ENCODE measurements around the gene BRD2. TPM values are rescaled to one million over a fixed set of nuclear protein-coding genes. Genes with fewer than 3 reads are reported as not detected.

BRD2 gene
- total RNA-seq, 1 donor from 2014 or later: 166 TPM

- DNase-seq (ENCODE audit: extremely low spot score, unreplicated experiment): no peak
- Mint-ChIP-seq H3K9me3 (ENCODE audit: unreplicated experiment) (no peaks in the 10 kb centered on the region), H3K27ac (ENCODE audit: unreplicated experiment) (no peak overlapping the region), H3K27me3 (ENCODE audit: unreplicated experiment) (peaks cover 80% of the 10 kb centered on the region), H3K4me1 (ENCODE audit: unreplicated experiment) (no peaks in the 10 kb centered on the region), H3K36me3 (ENCODE audit: unreplicated experiment) (no peaks in the 10 kb centered on the region), H3K4me3 (ENCODE audit: unreplicated experiment) (no peak overlapping the region)
- TF ChIP-seq, protein P1, sequence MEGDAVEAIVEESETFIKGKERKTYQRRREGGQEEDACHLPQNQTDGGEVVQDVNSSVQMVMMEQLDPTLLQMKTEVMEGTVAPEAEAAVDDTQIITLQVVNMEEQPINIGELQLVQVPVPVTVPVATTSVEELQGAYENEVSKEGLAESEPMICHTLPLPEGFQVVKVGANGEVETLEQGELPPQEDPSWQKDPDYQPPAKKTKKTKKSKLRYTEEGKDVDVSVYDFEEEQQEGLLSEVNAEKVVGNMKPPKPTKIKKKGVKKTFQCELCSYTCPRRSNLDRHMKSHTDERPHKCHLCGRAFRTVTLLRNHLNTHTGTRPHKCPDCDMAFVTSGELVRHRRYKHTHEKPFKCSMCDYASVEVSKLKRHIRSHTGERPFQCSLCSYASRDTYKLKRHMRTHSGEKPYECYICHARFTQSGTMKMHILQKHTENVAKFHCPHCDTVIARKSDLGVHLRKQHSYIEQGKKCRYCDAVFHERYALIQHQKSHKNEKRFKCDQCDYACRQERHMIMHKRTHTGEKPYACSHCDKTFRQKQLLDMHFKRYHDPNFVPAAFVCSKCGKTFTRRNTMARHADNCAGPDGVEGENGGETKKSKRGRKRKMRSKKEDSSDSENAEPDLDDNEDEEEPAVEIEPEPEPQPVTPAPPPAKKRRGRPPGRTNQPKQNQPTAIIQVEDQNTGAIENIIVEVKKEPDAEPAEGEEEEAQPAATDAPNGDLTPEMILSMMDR (IDR thresholded peaks at IDR 0.05): peak; percentile 83
Measured at GRCh38 chr6:32933661-32934085, 34.7 kb upstream of the BRD2 start.

DNA sequence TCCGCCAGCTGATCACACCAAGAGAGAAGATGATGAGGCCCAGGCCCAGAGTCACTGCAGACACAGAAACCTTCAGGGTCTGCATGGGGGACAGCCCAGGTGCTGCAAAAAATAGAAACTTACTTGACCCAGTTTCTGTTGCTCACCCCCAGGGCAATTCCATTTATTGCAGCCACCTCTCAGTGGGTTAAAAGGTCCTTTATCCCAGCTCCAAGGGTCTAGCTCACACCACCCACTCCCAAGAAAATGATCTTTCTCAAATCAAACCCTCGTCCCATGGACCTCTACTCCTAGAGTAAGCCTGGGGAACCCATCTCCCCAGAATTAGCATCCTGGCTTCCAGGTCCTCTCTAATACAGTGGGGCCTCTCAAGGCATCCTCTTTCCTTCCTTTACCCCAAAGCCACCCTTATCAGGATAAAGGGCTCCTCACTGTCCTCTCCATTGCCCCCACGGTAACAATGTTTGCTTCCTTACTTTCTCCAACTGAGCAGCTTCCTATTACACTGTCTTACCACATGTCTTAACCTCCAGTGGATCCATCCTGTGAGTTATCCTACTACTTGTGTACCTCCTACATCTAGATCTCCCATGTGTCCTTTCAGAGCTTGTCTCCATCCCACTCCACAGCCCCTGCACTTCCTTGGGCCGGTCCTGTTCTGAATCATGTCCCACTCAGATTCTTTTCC is 32.7 kb upstream of the BRD2 start:
- no peaks in the 10 kb centered on the region for H3K9me3 Mint-ChIP-seq (ENCODE audit: unreplicated experiment)
- peaks cover 79% of the 10 kb centered on the region for H3K27me3 Mint-ChIP-seq (ENCODE audit: unreplicated experiment)
- H3K27ac Mint-ChIP-seq (ENCODE audit: unreplicated experiment): no peak overlapping the region
- no peak overlapping the region for H3K4me3 Mint-ChIP-seq (ENCODE audit: unreplicated experiment)
- TF ChIP-seq, protein P1 (IDR thresholded peaks at IDR 0.05): no peak
- no peaks in the 10 kb centered on the region for H3K4me1 Mint-ChIP-seq (ENCODE audit: unreplicated experiment)
- H3K36me3 Mint-ChIP-seq (ENCODE audit: unreplicated experiment): no peaks in the 10 kb centered on the region
- DNase-seq (ENCODE audit: extremely low spot score, unreplicated experiment): no peak

DNA sequence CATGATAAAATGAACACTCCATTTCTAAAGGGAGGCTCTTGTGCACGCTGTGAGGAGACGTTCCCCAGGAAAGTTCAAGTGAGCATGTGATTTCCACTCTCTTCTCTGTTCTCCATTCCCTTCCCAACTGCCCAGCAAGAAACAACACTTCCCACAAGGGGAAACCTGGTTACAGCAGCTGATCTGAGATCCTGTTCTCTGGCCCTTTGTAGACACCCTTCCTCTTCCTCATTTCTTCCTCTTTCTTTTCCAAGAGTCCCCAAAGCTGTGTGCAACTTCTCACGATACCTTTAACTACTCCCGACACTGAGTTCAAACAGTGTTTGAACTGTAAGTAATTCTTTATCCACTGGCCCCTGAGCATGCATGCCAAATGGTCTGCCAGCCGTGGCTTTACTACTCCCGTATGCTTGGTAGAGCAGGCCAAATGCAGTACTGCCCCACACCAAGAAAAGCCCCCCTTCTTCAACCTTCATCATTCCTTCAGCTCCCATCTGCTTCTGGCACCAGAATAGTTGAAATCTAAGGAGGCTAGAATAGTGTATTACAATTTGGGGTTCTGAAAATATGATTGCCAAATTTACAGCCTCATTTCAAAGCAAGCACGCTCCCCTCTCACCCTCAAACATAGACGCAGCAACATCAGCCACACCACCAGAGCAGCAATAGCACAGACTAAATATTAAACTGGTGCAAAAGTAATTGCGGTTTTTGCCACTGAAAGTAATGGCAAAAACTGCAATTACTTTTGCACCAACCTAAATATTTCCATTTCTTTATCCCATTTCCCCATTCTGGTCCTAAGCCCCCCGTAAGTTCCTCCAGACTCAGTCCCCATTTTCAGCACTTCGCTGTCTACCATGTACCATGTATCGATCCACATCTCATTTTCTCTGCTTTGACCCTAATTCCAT is 31.9 kb upstream of the BRD2 start:
- no peaks in the 10 kb centered on the region for H3K9me3 Mint-ChIP-seq (ENCODE audit: unreplicated experiment)
- peaks cover 80% of the 10 kb centered on the region for H3K27me3 Mint-ChIP-seq (ENCODE audit: unreplicated experiment)
- TF ChIP-seq, protein P1 (IDR thresholded peaks at IDR 0.05): no peak
- no peaks in the 10 kb centered on the region for H3K4me1 Mint-ChIP-seq (ENCODE audit: unreplicated experiment)
- H3K27ac Mint-ChIP-seq (ENCODE audit: unreplicated experiment): no peak overlapping the region
- no peak overlapping the region for H3K4me3 Mint-ChIP-seq (ENCODE audit: unreplicated experiment)
- no peaks in the 10 kb centered on the region for H3K36me3 Mint-ChIP-seq (ENCODE audit: unreplicated experiment)
- no peak for DNase-seq (ENCODE audit: extremely low spot score, unreplicated experiment)

DNA sequence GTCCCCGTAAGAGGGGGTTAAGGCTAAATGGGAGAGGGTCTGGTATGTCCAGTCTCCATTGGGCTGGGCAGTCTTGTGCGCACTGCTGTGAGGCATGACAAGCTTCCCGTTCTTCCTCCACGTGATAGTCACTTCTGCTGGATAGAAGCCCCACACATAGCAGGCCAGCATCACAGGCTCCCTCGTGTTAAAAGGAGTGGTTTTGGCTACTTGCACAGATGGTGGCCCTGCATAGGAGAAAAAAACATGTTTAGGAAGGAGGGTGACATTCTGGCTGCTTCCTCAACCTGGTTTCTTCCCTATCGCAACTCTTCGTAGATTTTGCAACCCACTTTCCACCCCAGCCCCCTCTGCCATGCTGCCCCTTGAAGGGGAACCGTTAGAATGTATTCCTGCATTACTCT is 31.2 kb upstream of the BRD2 start:
- Mint-ChIP-seq H3K27ac (ENCODE audit: unreplicated experiment) (no peak overlapping the region), H3K9me3 (ENCODE audit: unreplicated experiment) (no peaks in the 10 kb centered on the region), H3K4me1 (ENCODE audit: unreplicated experiment) (no peaks in the 10 kb centered on the region), H3K27me3 (ENCODE audit: unreplicated experiment) (peaks cover 84% of the 10 kb centered on the region), H3K4me3 (ENCODE audit: unreplicated experiment) (no peak overlapping the region), H3K36me3 (ENCODE audit: unreplicated experiment) (no peaks in the 10 kb centered on the region)
- DNase-seq (ENCODE audit: extremely low spot score, unreplicated experiment): no peak
- TF ChIP-seq, protein P1 (IDR thresholded peaks at IDR 0.05): no peak

- TF ChIP-seq, protein P1 (IDR thresholded peaks at IDR 0.05): no peak
- no peaks in the 10 kb centered on the region for H3K4me1 Mint-ChIP-seq (ENCODE audit: unreplicated experiment)
- H3K9me3 Mint-ChIP-seq (ENCODE audit: unreplicated experiment): no peaks in the 10 kb centered on the region
- peaks cover 90% of the 10 kb centered on the region for H3K27me3 Mint-ChIP-seq (ENCODE audit: unreplicated experiment)
- DNase-seq (ENCODE audit: extremely low spot score, unreplicated experiment): no peak
- H3K4me3 Mint-ChIP-seq (ENCODE audit: unreplicated experiment): no peak overlapping the region
- H3K27ac Mint-ChIP-seq (ENCODE audit: unreplicated experiment): no peak overlapping the region
- H3K36me3 Mint-ChIP-seq (ENCODE audit: unreplicated experiment): no peaks in the 10 kb centered on the region
Measured at GRCh38 chr6:32938494-32938893, 29.9 kb upstream of the BRD2 start.
